ENCODE data around the gene DPH3.

GRCh38 chr3:16299746-16300145 is 35.0 kb upstream of the DPH3 start:
- TF ChIP-seq CTCF (IDR thresholded peaks at IDR 0.05) (no peak), POLR2A (IDR thresholded peaks at IDR 0.05) (no peak)
